IMR-90 (cell line): ENCODE measurements around the gene DHCR7. TPM values are rescaled to one million over a fixed set of nuclear protein-coding genes. Genes with fewer than 3 reads are reported as not detected.

Experiments used
- ATAC-seq: fragments of 200-7000 bp; cut with Tn5 transposase; 2 replicates; pipeline ENCODE4 v1.9.1; 2020; ENCODE audit warnings: low read depth, mild to moderate bottlenecking, moderate library complexity
- BruUV-seq: library from RNA; stranded (reverse); fragments of 400-500 nt; replicated peaks from 2 replicates; lab custom pipeline; 2021; lab: Mats Ljungman, UMichigan
- CTCF ChIA-PET: fragments of 300-600 bp; formaldehyde crosslinking; extraction: SDS; loops from one replicate; lab custom pipeline; 2021; ENCODE audit warnings: antibody characterized with exemption; lab: Yijun Ruan, JAX
- POLR2A ChIA-PET: fragments of 300-600 bp; sonication (Branson Sonifier 250); formaldehyde crosslinking; loops from one replicate; lab custom pipeline; 2022; ENCODE audit warnings: antibody characterized with exemption; ENCODE audit not compliant: unreplicated experiment; lab: Charles Lee
- DNase-seq: peaks from one replicate; pipeline ENCODE4 v3.0.0; 2013
- H2AFZ ChIP-seq: replicated peaks from 2 replicates; pipeline ENCODE3; 2013; ENCODE audit warnings: low read length, mild to moderate bottlenecking; ENCODE audit not compliant: poor library complexity
- H2AK5ac ChIP-seq: 2 replicates; pipeline ENCODE4 v1.6.1; 2013; ENCODE audit warnings: low read depth, low read length, inconsistent platforms
- H2AK9ac ChIP-seq: replicated peaks from 2 replicates; pipeline ENCODE3; 2013; ENCODE audit warnings: mild to moderate bottlenecking, low read depth, low read length, moderate library complexity; ENCODE audit not compliant: poor library complexity
- H2BK120ac ChIP-seq: 2 replicates; pipeline ENCODE4 v1.6.1; 2013; ENCODE audit warnings: low read depth, low read length, inconsistent platforms
- H2BK15ac ChIP-seq: 3 replicates; pipeline ENCODE4 v1.6.1; 2013; ENCODE audit warnings: low read depth, low read length, inconsistent platforms
- H2BK20ac ChIP-seq: 2 replicates; pipeline ENCODE4 v1.6.1; 2013; ENCODE audit warnings: low read depth, mild to moderate bottlenecking, inconsistent platforms, low read length, moderate library complexity
- H2BK5ac ChIP-seq: 2 replicates; pipeline ENCODE4 v1.6.1; 2013; ENCODE audit warnings: mild to moderate bottlenecking, low read depth, low read length, inconsistent platforms; ENCODE audit not compliant: poor library complexity, severe bottlenecking
- H3K14ac ChIP-seq: replicated peaks from 2 replicates; pipeline ENCODE4 v1.6.1; 2013; ENCODE audit warnings: low read depth, low read length, inconsistent platforms
- H3K18ac ChIP-seq: 2 replicates; pipeline ENCODE4 v1.6.1; 2013; ENCODE audit warnings: low read depth, low read length, control low read depth
- H3K23ac ChIP-seq: 2 replicates; pipeline ENCODE4 v1.6.1; 2013; ENCODE audit warnings: low read depth, low read length, inconsistent platforms
- H3K27ac ChIP-seq: 2 replicates; pipeline ENCODE4 v1.5.1; 2013; ENCODE audit warnings: mild to moderate bottlenecking, control low read depth, low read length; ENCODE audit not compliant: insufficient read depth
- H3K27me3 ChIP-seq: 2 replicates; pipeline ENCODE4 v1.6.1; 2013; ENCODE audit warnings: low read length; ENCODE audit not compliant: control insufficient read depth, insufficient read depth
- H3K36me3 ChIP-seq: 2 replicates; pipeline ENCODE4 v1.6.1; 2013; ENCODE audit warnings: low read length, mixed read lengths; ENCODE audit not compliant: control insufficient read depth, insufficient read depth
- H3K4ac ChIP-seq: 2 replicates; pipeline ENCODE4 v1.6.1; 2013; ENCODE audit warnings: low read depth, low read length, inconsistent platforms
- H3K4me1 ChIP-seq: 2 replicates; pipeline ENCODE4 v1.6.1; 2013; ENCODE audit warnings: low read length, mixed read lengths; ENCODE audit not compliant: control insufficient read depth, insufficient read depth
- H3K4me2 ChIP-seq: 2 replicates; pipeline ENCODE4 v1.6.1; 2013; ENCODE audit warnings: low read depth, mild to moderate bottlenecking, control low read depth, low read length, moderate library complexity
- H3K4me3 ChIP-seq: 2 replicates; pipeline ENCODE4 v1.5.1; 2013; ENCODE audit warnings: low read depth, mild to moderate bottlenecking, control low read depth, low read length, moderate library complexity; ENCODE audit not compliant: insufficient read depth
- H3K56ac ChIP-seq: 2 replicates; pipeline ENCODE4 v1.6.1; 2013; ENCODE audit warnings: low read length, inconsistent platforms; ENCODE audit not compliant: insufficient read depth; ENCODE audit errors: extremely low read depth
- H3K79me1 ChIP-seq, 2 experiments: 2 replicates each; pipeline ENCODE4 v1.6.1; 2013; ENCODE audit warnings: low read length in 2 of 2, inconsistent platforms in 1 of 2, low read depth in 1 of 2
- H3K9ac ChIP-seq: 2 replicates; pipeline ENCODE4 v1.6.1; 2013; ENCODE audit warnings: low read depth, low read length, control low read depth
- H3K9me1 ChIP-seq: 2 replicates; pipeline ENCODE4 v1.6.1; 2013; ENCODE audit warnings: low read length, inconsistent platforms; ENCODE audit not compliant: insufficient read depth
- H3K9me3 ChIP-seq: 2 replicates; pipeline ENCODE4 v1.6.1; 2013; ENCODE audit warnings: low read length; ENCODE audit not compliant: control insufficient read depth, insufficient read depth
- H4K20me1 ChIP-seq: 2 replicates; pipeline ENCODE4 v1.6.1; 2013; ENCODE audit warnings: low read length, inconsistent platforms; ENCODE audit not compliant: insufficient read depth
- H4K5ac ChIP-seq: 2 replicates; pipeline ENCODE4 v1.6.1; 2013; ENCODE audit warnings: mild to moderate bottlenecking, low read depth, low read length, control low read depth
- H4K8ac ChIP-seq, 2 experiments: 2 replicates each; pipeline ENCODE4 v1.6.1; 2013; ENCODE audit warnings: low read depth in 2 of 2, low read length in 2 of 2, control low read depth in 1 of 2, inconsistent platforms in 1 of 2
- H4K91ac ChIP-seq: 2 replicates; pipeline ENCODE4 v1.6.1; 2013; ENCODE audit warnings: low read depth, low read length, inconsistent platforms; ENCODE audit not compliant: insufficient read depth
- BHLHE40 ChIP-seq: fragments of 150-350 bp; IDR thresholded peaks from 2 replicates; pipeline ENCODE4 v1.6.1; 2016; ENCODE audit warnings: mild to moderate bottlenecking, low read depth, low read length
- CHD1 ChIP-seq: IDR thresholded peaks from 2 replicates; pipeline ENCODE4 v1.6.1; 2012; ENCODE audit warnings: low read depth, low read length, improper control_type of control experiment
- CTCF ChIP-seq: conservative IDR thresholded peaks from 2 replicates; pipeline ENCODE4 v1.5.1; 2012; ENCODE audit warnings: mild to moderate bottlenecking, low read depth, low read length, improper control_type of control experiment
- ELK1 ChIP-seq: fragments of 150-350 bp; IDR thresholded peaks from 2 replicates; pipeline ENCODE4 v1.6.1; 2016; ENCODE audit warnings: low read depth, mild to moderate bottlenecking, low read length, moderate library complexity, borderline replicate concordance
- FOS ChIP-seq: fragments of 150-350 bp; IDR thresholded peaks from 2 replicates; pipeline ENCODE4 v1.6.1; 2016; ENCODE audit warnings: low read depth, low read length
- MAFK ChIP-seq: IDR thresholded peaks from 2 replicates; pipeline ENCODE4 v1.6.1; 2012; ENCODE audit warnings: low read depth, low read length, improper control_type of control experiment
- MAZ ChIP-seq: IDR thresholded peaks from 2 replicates; pipeline ENCODE4 v1.6.1; 2012; ENCODE audit warnings: low read depth, mild to moderate bottlenecking, low read length, improper control_type of control experiment, moderate library complexity, borderline replicate concordance
- MXI1 ChIP-seq: IDR thresholded peaks from 2 replicates; pipeline ENCODE4 v1.6.1; 2012; ENCODE audit warnings: low read depth, mild to moderate bottlenecking, low read length, moderate library complexity, borderline replicate concordance
- POLR2A ChIP-seq: IDR thresholded peaks from 2 replicates; pipeline ENCODE4 v1.6.1; 2012; ENCODE audit warnings: mild to moderate bottlenecking, low read depth, low read length
- RCOR1 ChIP-seq: IDR thresholded peaks from 2 replicates; pipeline ENCODE4 v1.6.1; 2012; ENCODE audit warnings: mild to moderate bottlenecking, low read length, improper control_type of control experiment; ENCODE audit not compliant: insufficient replicate concordance
- RFX5 ChIP-seq: IDR thresholded peaks from 2 replicates; pipeline ENCODE4 v1.8.0; 2012; ENCODE audit warnings: low read depth, mild to moderate bottlenecking, low read length, moderate library complexity
- SMC3 ChIP-seq: fragments of 150-350 bp; IDR thresholded peaks from 2 replicates; pipeline ENCODE4 v1.6.1; 2016; ENCODE audit warnings: low read depth, mild to moderate bottlenecking, antibody characterized with exemption, low read length, moderate library complexity
- USF2 ChIP-seq: fragments of 150-350 bp; IDR thresholded peaks from 2 replicates; pipeline ENCODE4 v1.6.1; 2017; ENCODE audit warnings: mild to moderate bottlenecking, antibody characterized with exemption, low read length, low read depth
- WGBS, 2 experiments: methylation state at CpG; one replicate each; pipeline versions ENCODE4 v1.1.5 to v1.1.7; 2013; ENCODE audit warnings: missing lambda C conversion rate in 2 of 2; ENCODE audit not compliant: insufficient read length in 1 of 2; ENCODE audit errors: extremely low coverage in 2 of 2; 5-methylcytosine and 5-hydroxymethylcytosine counted together
- dilution Hi-C: fragments of 300-500 bp; cut with HindIII; formaldehyde crosslinking; loops from one replicate; pipeline ENCODE4 v1.14.3; 2018; ENCODE audit warnings: low sequenced_read_pairs; ENCODE audit not compliant: unreplicated experiment
- in situ Hi-C: fragments of 300-500 bp; cut with MboI; formaldehyde crosslinking; loops from 3 replicates; pipeline ENCODE4 v1.14.3; 2019; ENCODE audit warnings: low sequenced_read_pairs, inconsistent platforms, mixed read lengths
- intact Hi-C: fragments of 100-400 bp; cut with micrococcal nuclease; formaldehyde crosslinking; loops from 2 replicates; pipeline ENCODE4 v1.10.0; 2022
- polyA plus RNA-seq, 3 experiments: library from polyadenylated mRNA; depleted of rRNA; stranded (reverse); fragments of >200 nt; gene quantifications; 2 replicates each; pipeline ENCODE4 v1.2.3, GENCODE V29; 2012; ENCODE audit warnings: low replicate concordance in 1 of 3
- total RNA-seq: library from RNA; depleted of rRNA; stranded (reverse); fragments of >200 nt; gene quantifications from 2 replicates; pipeline ENCODE4 v1.2.3, GENCODE V29; 2012

Gene DHCR7
- total and polyA plus RNA-seq, 2 of the 4 experiments (the other 2 are of a cell fraction), result 22.0 to 43.3 TPM

- H3K23ac ChIP-seq, result no peak overlapping the region
- no peaks in the 10 kb centered on the region for H3K9me3 ChIP-seq
- H2BK120ac ChIP-seq, result no peak overlapping the region
- H3K9me1 ChIP-seq, result 0 out of 2 replicates have a peak, but pooled peaks cover 4% of the 10 kb centered on the region
- H3K4ac ChIP-seq, result no peak overlapping the region
- H3K36me3 ChIP-seq, result peaks cover 27% of the 10 kb centered on the region
- 90% methylated on average over 3 of the region's 5 CpGs; no CpG with 5 or more reads in 1 of the 2 experiments for WGBS, 2 experiments
- no peaks in the 10 kb centered on the region for H3K79me1 ChIP-seq
- no peak overlapping the region for H4K5ac ChIP-seq
- no peak overlapping the region for H2BK15ac ChIP-seq
- H3K14ac ChIP-seq, result no peak overlapping the region
- H4K91ac ChIP-seq, result no peak overlapping the region
- H2AK9ac ChIP-seq, result no peak overlapping the region
- in situ Hi-C loops, result no loop called here
- H2BK20ac ChIP-seq, result no peak overlapping the region
- no TSS peak for BruUV-seq
- H2AFZ ChIP-seq, result no peak overlapping the region
- no peak overlapping the region for H2BK5ac ChIP-seq
- CTCF ChIA-PET, result no interaction called here
- no peaks in the 10 kb centered on the region for H3K27me3 ChIP-seq
- no peak overlapping the region for H3K4me2 ChIP-seq
- no peak for TF ChIP-seq SMC3
- TF ChIP-seq RFX5, result no peak
- no peak for TF ChIP-seq BHLHE40
- TF ChIP-seq FOS, result no peak
- no peak for TF ChIP-seq ELK1
- TF ChIP-seq MAZ, result no peak
- TF ChIP-seq POLR2A, result no peak
- no peak for TF ChIP-seq MXI1
- TF ChIP-seq MAFK, result no peak
- TF ChIP-seq CHD1, result no peak
- no peak for TF ChIP-seq USF2
- TF ChIP-seq RCOR1, result no peak
- TF ChIP-seq CTCF, result no peak
- POLR2A ChIA-PET, result no interaction called here
- peaks cover 4% of the 10 kb centered on the region; the same call in 1 of the 2 replicates for H3K4me1 ChIP-seq
- H2AK5ac ChIP-seq, result no peak overlapping the region
- H3K27ac ChIP-seq, result no peak overlapping the region
- H3K56ac ChIP-seq, result no peak overlapping the region
- DNase-seq (no peak), ATAC-seq (no peak)
- no peak overlapping the region for H3K4me3 ChIP-seq
- dilution Hi-C loops, result no loop called here
- no peak overlapping the region for H4K8ac ChIP-seq
- intact Hi-C loops, result no loop called here
- H4K20me1 ChIP-seq, result no peaks in the 10 kb centered on the region; the same call in 1 of the 2 replicates
- H3K18ac ChIP-seq, result no peak overlapping the region
- H3K9ac ChIP-seq, result no peak overlapping the region
Measured at GRCh38 chr11:71442880-71443279, 5.3 kb downstream of the DHCR7 start.
